Testis (tissue), 2 donors: ENCODE data around the gene MMP20.

ENCODE experiments used
- CTCF ChIP-seq, 3 experiments: fragments of 450-650 bp in 2 of 3; fragments of 200-600 bp in 1 of 3; sonication (generic) in 1 of 3; IDR thresholded peaks; one replicate each; pipeline ENCODE4 v1.5.1; 2016 to 2019; ENCODE audit warnings: antibody characterized with exemption in 3 of 3, mild to moderate bottlenecking in 2 of 3, moderate library complexity in 1 of 3
- POLR2A ChIP-seq: fragments of 450-650 bp; IDR thresholded peaks from one replicate; pipeline ENCODE4 v1.6.1; 2017; ENCODE audit warnings: antibody characterized with exemption, mild to moderate bottlenecking, moderate library complexity

GRCh38 chr11:102589047-102589459 lies 36.1 kb downstream of the MMP20 start:
- TF ChIP-seq CTCF (IDR thresholded peaks at IDR 0.05) (no peak), POLR2A (no peak)
